ENCODE measurements around the gene MEF2C.
A peak's percentile ranks its signal among the peaks of the same experiment; 100 is the strongest.
"Not testable (repeated sequence)": the region's sequence is repeated elsewhere in the genome, so short reads cannot be mapped to it uniquely, and the experiment has no call there.

Gene MEF2C

GRCh38 chr5:88863523-88863922 is 19.5 kb downstream of the MEF2C start:
- H4K20me1 ChIP-seq = peaks cover 95% of the 10 kb centered on the region
- no peak overlapping the region for H3K27ac ChIP-seq
- H3K27me3 ChIP-seq = no peaks in the 10 kb centered on the region
- H3K9me3 ChIP-seq = peaks cover 36% of the 10 kb centered on the region
- peaks cover 92% of the 10 kb centered on the region for H3K36me3 ChIP-seq
- no peak for TF ChIP-seq Cebpa-rat (IDR thresholded peaks at IDR 0.05)
- no peak overlapping the region for H3K4me2 ChIP-seq
- H3K9ac ChIP-seq = no peak overlapping the region
- H3K4me1 ChIP-seq = no peaks in the 10 kb centered on the region
- H3K4me3 ChIP-seq = no peak overlapping the region

- Histone ChIP-seq H3K4me1 (no peaks in the 10 kb centered on the region), H3K27me3 (no peaks in the 10 kb centered on the region), H3K36me3 (peaks cover 92% of the 10 kb centered on the region), H3K4me3 (no peak overlapping the region), H3K4me2 (no peak overlapping the region), H3K9me3 (peaks cover 44% of the 10 kb centered on the region), H3K27ac (no peak overlapping the region), H3K9ac (no peak overlapping the region), H4K20me1 (peaks cover 93% of the 10 kb centered on the region)
- no peak for TF ChIP-seq Cebpa-rat (IDR thresholded peaks at IDR 0.05)
Measured at GRCh38 chr5:88862547-88863175, 20.3 kb downstream of the MEF2C start.

GRCh38 chr5:88861231-88861630 is 21.8 kb downstream of the MEF2C start:
- peaks cover 58% of the 10 kb centered on the region for H3K9me3 ChIP-seq
- TF ChIP-seq Cebpa-rat (IDR thresholded peaks at IDR 0.05) = no peak
- H3K27me3 ChIP-seq = no peaks in the 10 kb centered on the region
- no peak overlapping the region for H3K27ac ChIP-seq
- H3K36me3 ChIP-seq = peaks cover 100% of the 10 kb centered on the region
- no peak overlapping the region for H3K9ac ChIP-seq
- no peaks in the 10 kb centered on the region for H3K4me1 ChIP-seq
- peaks cover 89% of the 10 kb centered on the region for H4K20me1 ChIP-seq
- H3K4me3 ChIP-seq = no peak overlapping the region
- H3K4me2 ChIP-seq = no peak overlapping the region

GRCh38 chr5:88860501-88860900 is 22.5 kb downstream of the MEF2C start:
- Histone ChIP-seq H3K9ac (no peak overlapping the region), H3K36me3 (peaks cover 100% of the 10 kb centered on the region), H3K9me3 (peaks cover 66% of the 10 kb centered on the region), H3K4me1 (no peaks in the 10 kb centered on the region), H3K4me3 (no peak overlapping the region), H4K20me1 (peaks cover 89% of the 10 kb centered on the region), H3K27me3 (no peaks in the 10 kb centered on the region), H3K27ac (no peak overlapping the region), H3K4me2 (no peak overlapping the region)
- no peak for TF ChIP-seq Cebpa-rat (IDR thresholded peaks at IDR 0.05)

- Histone ChIP-seq H3K9ac (no peak overlapping the region), H4K20me1 (peaks cover 89% of the 10 kb centered on the region), H3K4me1 (no peaks in the 10 kb centered on the region), H3K4me2 (no peak overlapping the region), H3K36me3 (peaks cover 98% of the 10 kb centered on the region), H3K9me3 (peaks cover 67% of the 10 kb centered on the region), H3K4me3 (no peak overlapping the region), H3K27ac (no peak overlapping the region), H3K27me3 (no peaks in the 10 kb centered on the region)
- TF ChIP-seq Cebpa-rat (IDR thresholded peaks at IDR 0.05) = no peak
Measured at GRCh38 chr5:88858392-88858791, 24.6 kb downstream of the MEF2C start.

- H3K4me2 ChIP-seq, H3K27ac ChIP-seq, H3K27me3 ChIP-seq, H3K4me1 ChIP-seq, H3K9ac ChIP-seq: not testable (repeated sequence)
- Histone ChIP-seq H3K9me3 (peaks cover 65% of the 10 kb centered on the region), H4K20me1 (peaks cover 84% of the 10 kb centered on the region), H3K4me3 (peak overlapping the region; percentile 25; the same call in 1 of the 2 replicates), H3K36me3 (peaks cover 92% of the 10 kb centered on the region)
Measured at GRCh38 chr5:88856381-88856780, 26.6 kb downstream of the MEF2C start.

GRCh38 chr5:88854769-88855168 is 28.2 kb downstream of the MEF2C start:
- Histone ChIP-seq H3K27ac (no peak overlapping the region), H3K9ac (no peak overlapping the region), H3K4me2 (no peak overlapping the region), H3K4me3 (no peak overlapping the region), H3K4me1 (peaks cover 14% of the 10 kb centered on the region), H4K20me1 (peaks cover 83% of the 10 kb centered on the region), H3K27me3 (no peaks in the 10 kb centered on the region), H3K9me3 (peaks cover 52% of the 10 kb centered on the region), H3K36me3 (peaks cover 90% of the 10 kb centered on the region)
- no peak for TF ChIP-seq Cebpa-rat (IDR thresholded peaks at IDR 0.05)

GRCh38 chr5:88847420-88847819 is 35.6 kb downstream of the MEF2C start:
- no peak for TF ChIP-seq Cebpa-rat (IDR thresholded peaks at IDR 0.05)
- H3K4me3 ChIP-seq = no peak overlapping the region
- H3K9me3 ChIP-seq = peaks cover 2% of the 10 kb centered on the region; the same call in 1 of the 2 replicates
- no peaks in the 10 kb centered on the region for H3K27me3 ChIP-seq
- peaks cover 62% of the 10 kb centered on the region for H4K20me1 ChIP-seq
- peaks cover 45% of the 10 kb centered on the region for H3K36me3 ChIP-seq
- H3K4me1 ChIP-seq = peaks cover 77% of the 10 kb centered on the region
- H3K4me2 ChIP-seq = peak overlapping the region; percentile 23
- H3K9ac ChIP-seq = no peak overlapping the region
- H3K27ac ChIP-seq = no peak overlapping the region

- H3K4me1 ChIP-seq = peaks cover 80% of the 10 kb centered on the region
- peak overlapping the region; percentile 34 for H3K4me2 ChIP-seq
- H4K20me1 ChIP-seq = peaks cover 67% of the 10 kb centered on the region
Measured at GRCh38 chr5:88846434-88846833, 36.5 kb downstream of the MEF2C start.

GRCh38 chr5:88845081-88845697 is 37.8 kb downstream of the MEF2C start:
- Histone ChIP-seq H3K4me2 (peak overlapping the region; percentile 34), H4K20me1 (peaks cover 67% of the 10 kb centered on the region), H3K4me3 (no peak overlapping the region), H3K9me3 (no peaks in the 10 kb centered on the region; the same call in 1 of the 2 replicates), H3K27me3 (no peaks in the 10 kb centered on the region), H3K9ac (no peak overlapping the region), H3K4me1 (peaks cover 78% of the 10 kb centered on the region), H3K27ac (peak overlapping the region; percentile 24; the same call in 1 of the 2 replicates), H3K36me3 (peaks cover 32% of the 10 kb centered on the region)
- no peak for TF ChIP-seq Cebpa-rat (IDR thresholded peaks at IDR 0.05)

More at GRCh38 chr5:88846434-88846833, 36.5 kb downstream of the MEF2C start:
- H3K9ac ChIP-seq = no peak overlapping the region
- H3K27ac ChIP-seq = no peak overlapping the region
- peaks cover 41% of the 10 kb centered on the region for H3K36me3 ChIP-seq
- H3K27me3 ChIP-seq = no peaks in the 10 kb centered on the region
- TF ChIP-seq Cebpa-rat (IDR thresholded peaks at IDR 0.05) = no peak
- H3K4me3 ChIP-seq = no peak overlapping the region
- no peaks in the 10 kb centered on the region; the same call in 1 of the 2 replicates for H3K9me3 ChIP-seq
